ENCODE results near the gene AAGAB.

Gene AAGAB

GRCh38 chr15:67207555-67208207 lies 46.8 kb downstream of the AAGAB start:
- DNase-seq: no peak

DNA sequence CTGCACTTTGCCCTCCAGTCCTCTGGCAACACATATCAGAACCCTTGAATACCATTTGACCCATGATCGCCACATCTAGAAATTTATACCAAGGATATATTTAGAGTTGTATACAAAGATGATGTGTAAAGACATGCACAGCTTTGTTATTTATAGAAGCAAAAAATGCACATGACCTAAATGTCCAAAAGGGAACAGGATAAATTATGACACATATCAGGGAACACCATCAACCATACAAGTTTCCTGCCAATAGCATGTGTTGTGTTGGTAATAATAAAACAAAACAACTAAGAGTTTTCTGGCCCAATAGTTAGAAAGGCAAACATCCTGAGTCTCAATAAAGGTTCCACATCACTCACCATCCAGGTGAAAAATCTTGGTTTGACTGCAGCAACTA lies 51.5 kb downstream of the AAGAB start:
- DNase-seq: no peak

GRCh38 chr15:67202091-67202490 lies 52.4 kb downstream of the AAGAB start:
- no peak for DNase-seq

DNA sequence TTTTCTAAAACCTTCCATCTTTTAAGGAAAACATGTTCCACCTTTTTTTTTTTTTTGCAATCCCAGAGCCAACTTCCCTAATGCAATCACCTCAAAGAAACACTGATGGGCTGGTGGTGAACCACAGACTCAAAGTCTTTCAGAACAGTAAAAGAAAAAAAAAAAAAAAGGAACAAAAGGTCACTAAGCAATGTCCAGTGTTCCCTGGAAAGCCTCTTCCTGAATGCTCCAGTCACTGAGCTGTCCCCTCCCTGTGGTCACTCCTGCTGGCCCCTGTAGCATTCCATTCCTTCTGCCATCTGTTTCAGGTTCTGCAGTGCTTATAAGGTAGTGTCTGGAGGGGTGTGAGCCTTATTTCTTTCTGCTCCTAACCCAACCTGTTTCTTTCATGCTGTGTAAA lies 53.3 kb downstream of the AAGAB start:
- DNase-seq: no peak

GRCh38 chr15:67199881-67200763 lies 54.3 kb downstream of the AAGAB start:
- no peak for DNase-seq

- no peak for DNase-seq
Observed at GRCh38 chr15:67199391-67199790, 55.1 kb downstream of the AAGAB start.

DNA sequence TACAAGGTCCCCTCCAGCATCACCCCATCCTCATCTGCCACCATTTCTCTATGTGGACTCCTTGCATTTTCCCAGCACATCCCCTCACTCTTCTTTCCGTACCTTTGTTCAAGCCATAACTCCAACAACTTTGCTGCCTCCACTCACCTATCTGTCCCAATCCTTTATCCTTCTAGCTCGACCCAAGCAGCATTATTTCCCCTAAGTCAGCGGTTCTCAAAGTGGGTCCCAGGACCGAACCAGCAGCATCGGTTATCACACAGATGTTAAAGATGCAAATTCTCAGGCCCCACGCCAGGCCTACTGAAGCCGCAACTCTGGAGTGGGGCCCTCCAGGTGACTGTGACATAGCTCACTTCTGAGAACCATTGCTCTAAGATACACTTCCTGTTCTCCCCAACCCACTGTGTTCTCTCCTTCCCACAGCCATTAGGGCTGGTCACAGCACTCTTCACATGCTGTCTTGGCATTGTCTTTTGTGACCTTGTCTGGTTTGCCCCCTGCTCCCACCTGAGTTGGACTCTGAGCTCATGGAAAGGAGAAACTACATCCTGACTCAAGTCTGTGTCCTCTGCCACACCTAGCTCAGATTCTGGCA lies 56.2 kb downstream of the AAGAB start:
- DNase-seq: no peak

- no peak for DNase-seq
Observed at GRCh38 chr15:67197364-67197695, 57.1 kb downstream of the AAGAB start.

DNA sequence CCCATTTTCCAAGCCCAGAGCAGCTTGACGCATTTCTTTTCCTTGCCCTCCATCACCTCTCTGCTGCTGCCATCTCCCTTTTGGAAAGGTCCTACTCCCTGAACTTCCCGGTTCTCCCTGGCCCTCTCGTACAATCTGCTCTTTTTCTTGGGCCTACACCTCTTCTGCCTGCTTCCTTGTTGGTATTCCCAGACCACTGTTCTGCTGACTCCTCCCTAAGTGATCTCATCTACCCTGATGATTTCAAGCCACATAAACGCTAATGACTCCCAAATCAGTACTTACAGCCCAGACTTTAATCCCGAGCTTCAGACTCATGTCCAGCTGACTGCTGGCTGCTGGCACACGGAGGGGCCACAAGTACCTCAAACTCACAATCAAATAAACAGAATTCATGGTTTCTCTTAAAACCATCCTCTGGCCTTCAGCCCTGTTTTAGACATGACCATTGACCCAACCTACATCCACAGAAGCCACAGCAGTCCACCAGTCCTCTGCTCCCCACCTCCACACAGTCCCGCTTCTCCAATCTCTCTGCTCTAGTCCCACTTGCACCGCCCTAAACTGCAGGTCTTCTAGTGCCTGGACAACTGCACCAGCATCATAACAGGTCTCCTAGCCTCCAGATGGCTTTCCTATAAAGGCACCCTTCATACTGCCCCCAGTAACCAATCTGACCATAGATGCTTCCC lies 57.6 kb downstream of the AAGAB start:
- DNase-seq: no peak

GRCh38 chr15:67196222-67196621 lies 58.2 kb downstream of the AAGAB start:
- DNase-seq: no peak

GRCh38 chr15:67195305-67195704 lies 59.2 kb downstream of the AAGAB start:
- DNase-seq: no peak

DNA sequence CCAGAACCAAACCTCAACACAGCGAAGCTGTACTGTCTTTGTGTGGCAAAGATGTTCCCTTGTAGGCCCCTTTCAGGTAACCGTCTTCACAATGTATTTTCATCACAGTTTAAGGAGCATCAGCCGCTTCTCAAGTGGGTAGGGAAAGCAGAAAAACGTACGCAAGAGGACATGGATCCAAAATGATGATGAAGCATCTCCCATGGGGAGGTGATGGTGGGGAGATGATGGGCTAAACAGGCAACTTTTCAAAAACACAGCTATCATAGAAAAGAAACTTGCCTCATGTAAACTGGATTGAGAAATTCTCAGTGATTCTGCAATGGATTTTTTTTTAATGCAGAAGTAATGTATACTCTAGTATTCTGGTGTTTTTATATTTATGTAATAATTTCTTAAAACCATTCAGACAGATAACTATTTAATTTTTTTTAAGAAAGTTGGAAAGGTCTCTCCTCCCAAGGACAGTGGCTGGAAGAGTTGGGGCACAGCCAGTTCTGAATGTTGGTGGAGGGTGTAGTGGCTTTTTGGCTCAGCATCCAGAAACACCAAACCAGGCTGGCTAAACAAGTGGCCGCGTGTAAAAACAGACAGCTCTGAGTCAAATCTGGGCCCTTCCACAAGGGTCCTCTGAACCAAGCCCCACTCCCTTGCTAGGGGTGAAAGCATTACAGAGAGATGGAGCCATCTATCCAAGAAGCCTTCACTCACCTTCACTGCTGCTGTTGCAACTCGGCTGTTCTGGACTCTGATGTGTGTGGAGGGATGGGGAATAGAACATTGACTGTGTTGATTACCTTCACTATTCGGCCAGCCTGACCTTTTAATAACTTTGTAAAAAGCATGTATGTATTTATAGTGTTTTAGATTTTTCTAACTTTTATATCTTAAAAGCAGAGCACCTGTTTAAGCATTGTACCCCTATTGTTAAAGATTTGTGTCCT lies 60.0 kb downstream of the AAGAB start:
- DNase-seq: no peak

- no peak for DNase-seq
Observed at GRCh38 chr15:67193223-67193990, 61.1 kb downstream of the AAGAB start.

DNA sequence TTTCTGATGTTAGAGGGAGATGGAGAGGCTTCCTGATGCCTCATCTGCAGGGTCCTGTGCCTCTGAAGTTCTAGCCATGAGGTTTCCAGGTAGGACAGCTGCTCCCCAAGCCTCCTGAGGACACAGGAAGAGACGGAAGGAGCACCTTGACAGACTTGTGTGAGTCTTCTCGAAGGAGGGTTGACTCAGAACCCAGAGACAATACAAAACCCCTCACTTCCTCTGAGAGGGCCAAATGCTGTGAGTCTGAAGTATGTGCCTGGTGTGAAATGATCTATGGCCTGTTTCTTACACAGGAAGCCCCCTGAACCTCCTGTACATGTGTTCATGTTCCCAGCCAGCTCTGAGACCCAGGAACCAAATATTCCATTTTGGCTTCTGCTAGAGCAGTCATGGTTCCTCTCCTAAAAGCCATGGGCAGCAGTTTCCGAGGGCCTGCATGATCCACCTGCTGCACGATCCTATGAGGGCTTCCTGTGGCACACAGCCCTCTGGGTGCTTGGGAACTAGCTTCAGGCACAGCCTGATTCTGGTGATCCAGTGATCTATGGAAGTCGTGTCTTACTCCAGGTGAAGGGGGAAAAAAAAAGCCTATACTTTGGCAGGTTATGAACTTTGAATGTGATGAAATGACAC lies 62.2 kb downstream of the AAGAB start:
- DNase-seq: no peak

- DNase-seq: no peak
Observed at GRCh38 chr15:67190813-67191212, 63.6 kb downstream of the AAGAB start.

DNA sequence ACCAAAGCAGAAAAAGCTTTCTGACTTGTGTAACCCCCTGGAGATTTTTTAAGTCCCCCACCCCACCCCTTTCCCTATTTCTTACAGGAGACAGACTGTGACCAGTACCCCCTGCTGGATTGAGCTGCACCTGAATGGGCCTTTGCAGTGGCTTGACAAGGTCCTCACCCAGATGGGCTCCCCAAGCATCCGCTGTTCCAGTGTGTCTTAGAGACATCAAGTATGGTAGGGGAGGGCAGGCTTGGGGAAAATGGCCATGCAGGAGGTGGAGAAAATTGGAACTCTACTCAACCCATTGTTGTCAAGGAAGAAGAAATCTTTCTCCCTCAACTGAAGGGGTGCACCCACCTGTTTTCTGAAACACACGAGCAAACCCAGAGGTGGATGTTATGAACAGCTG lies 64.1 kb downstream of the AAGAB start:
- no peak for DNase-seq

GRCh38 chr15:67189326-67190051 lies 65.0 kb downstream of the AAGAB start:
- no peak for DNase-seq

- no peak for DNase-seq
Observed at GRCh38 chr15:67188551-67189218, 65.8 kb downstream of the AAGAB start.

DNA sequence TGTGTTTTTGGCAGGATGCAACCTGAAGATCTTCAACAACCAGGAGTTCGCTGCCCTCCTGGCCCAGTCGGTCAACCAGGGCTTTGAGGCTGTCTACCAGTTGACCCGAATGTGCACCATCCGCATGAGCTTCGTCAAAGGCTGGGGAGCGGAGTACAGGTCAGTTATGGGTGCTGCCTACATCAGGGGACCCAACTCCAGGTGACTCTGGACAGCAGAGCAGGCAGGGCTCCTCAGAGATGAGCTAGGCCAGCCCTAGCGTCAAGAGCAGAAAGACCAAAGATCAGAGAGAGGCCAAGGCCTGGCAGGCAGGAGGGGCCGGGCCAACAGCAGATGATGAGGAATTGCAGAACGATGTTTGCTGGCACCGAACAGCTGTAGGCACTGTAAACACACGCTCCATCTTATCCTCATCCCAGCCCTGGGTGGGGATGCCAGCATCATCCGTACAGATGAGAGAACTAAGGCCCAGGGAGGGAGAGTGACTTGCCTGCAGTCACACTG lies 67.1 kb downstream of the AAGAB start:
- no peak for DNase-seq

GRCh38 chr15:67186688-67187087 lies 67.8 kb downstream of the AAGAB start:
- no peak for DNase-seq
